Astrocyte of the cerebellum (primary cell): Measurements from ENCODE around the gene ACTMAP.

ENCODE experiments used
- DNase-seq: peaks from one replicate; pipeline ENCODE4 v3.0.0-alpha.2; 2011; ENCODE audit warnings: low read depth
- H3K4me3 ChIP-seq: 2 replicates; pipeline ENCODE4 v1.5.1; 2011; ENCODE audit warnings: mild to moderate bottlenecking, low read depth, low read length, moderate library complexity
- in situ Hi-C: cut with HindIII; loops from 2 replicates; pipeline ENCODE4 v1.10.0; 2017; ENCODE audit warnings: low sequenced_read_pairs
- TF ChIP-seq, protein P1 (sequence below): IDR thresholded peaks from 2 replicates; pipeline ENCODE4 v1.5.1; 2012; ENCODE audit warnings: low read length, low read depth, moderate library complexity, mild to moderate bottlenecking; ENCODE audit errors: missing control alignments

Gene ACTMAP

DNA sequence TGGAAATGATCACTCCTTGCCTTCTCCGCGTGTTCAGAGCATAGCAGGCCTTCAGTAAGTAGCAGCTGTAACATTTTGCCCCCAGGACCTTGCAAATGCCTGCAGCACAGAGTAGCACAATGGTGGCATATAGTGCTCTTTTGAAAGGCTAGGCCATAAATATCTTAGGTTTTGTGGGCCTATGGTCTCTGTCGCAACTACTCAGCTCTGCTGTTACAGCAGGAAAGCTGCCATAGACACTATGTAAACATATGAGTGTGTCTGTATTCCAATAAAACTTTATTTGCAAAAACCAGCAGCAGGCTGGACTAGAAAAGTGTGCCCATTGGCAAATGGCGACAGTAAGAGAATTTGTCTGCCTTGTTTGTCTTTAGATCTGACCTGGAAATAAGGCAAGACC, 24.0 kb downstream of the ACTMAP start:
- no peak for DNase-seq
- TF ChIP-seq, protein P1, sequence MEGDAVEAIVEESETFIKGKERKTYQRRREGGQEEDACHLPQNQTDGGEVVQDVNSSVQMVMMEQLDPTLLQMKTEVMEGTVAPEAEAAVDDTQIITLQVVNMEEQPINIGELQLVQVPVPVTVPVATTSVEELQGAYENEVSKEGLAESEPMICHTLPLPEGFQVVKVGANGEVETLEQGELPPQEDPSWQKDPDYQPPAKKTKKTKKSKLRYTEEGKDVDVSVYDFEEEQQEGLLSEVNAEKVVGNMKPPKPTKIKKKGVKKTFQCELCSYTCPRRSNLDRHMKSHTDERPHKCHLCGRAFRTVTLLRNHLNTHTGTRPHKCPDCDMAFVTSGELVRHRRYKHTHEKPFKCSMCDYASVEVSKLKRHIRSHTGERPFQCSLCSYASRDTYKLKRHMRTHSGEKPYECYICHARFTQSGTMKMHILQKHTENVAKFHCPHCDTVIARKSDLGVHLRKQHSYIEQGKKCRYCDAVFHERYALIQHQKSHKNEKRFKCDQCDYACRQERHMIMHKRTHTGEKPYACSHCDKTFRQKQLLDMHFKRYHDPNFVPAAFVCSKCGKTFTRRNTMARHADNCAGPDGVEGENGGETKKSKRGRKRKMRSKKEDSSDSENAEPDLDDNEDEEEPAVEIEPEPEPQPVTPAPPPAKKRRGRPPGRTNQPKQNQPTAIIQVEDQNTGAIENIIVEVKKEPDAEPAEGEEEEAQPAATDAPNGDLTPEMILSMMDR = no peak
- H3K4me3 ChIP-seq = no peak overlapping the region
- in situ Hi-C loops = no loop called here

- no peak overlapping the region for H3K4me3 ChIP-seq
- in situ Hi-C loops = no loop called here
- TF ChIP-seq, protein P1 = no peak
- DNase-seq = no peak
Measured at GRCh38 chr19:40724855-40725254, 25.4 kb downstream of the ACTMAP start.

GRCh38 chr19:40724315-40724714, 26.0 kb downstream of the ACTMAP start:
- TF ChIP-seq, protein P1 = no peak
- in situ Hi-C loops = no loop called here
- no peak overlapping the region for H3K4me3 ChIP-seq
- no peak for DNase-seq

GRCh38 chr19:40723661-40724254, 26.5 kb downstream of the ACTMAP start:
- in situ Hi-C loops = no loop called here
- DNase-seq = no peak
- TF ChIP-seq, protein P1 = no peak
- no peak overlapping the region for H3K4me3 ChIP-seq

DNA sequence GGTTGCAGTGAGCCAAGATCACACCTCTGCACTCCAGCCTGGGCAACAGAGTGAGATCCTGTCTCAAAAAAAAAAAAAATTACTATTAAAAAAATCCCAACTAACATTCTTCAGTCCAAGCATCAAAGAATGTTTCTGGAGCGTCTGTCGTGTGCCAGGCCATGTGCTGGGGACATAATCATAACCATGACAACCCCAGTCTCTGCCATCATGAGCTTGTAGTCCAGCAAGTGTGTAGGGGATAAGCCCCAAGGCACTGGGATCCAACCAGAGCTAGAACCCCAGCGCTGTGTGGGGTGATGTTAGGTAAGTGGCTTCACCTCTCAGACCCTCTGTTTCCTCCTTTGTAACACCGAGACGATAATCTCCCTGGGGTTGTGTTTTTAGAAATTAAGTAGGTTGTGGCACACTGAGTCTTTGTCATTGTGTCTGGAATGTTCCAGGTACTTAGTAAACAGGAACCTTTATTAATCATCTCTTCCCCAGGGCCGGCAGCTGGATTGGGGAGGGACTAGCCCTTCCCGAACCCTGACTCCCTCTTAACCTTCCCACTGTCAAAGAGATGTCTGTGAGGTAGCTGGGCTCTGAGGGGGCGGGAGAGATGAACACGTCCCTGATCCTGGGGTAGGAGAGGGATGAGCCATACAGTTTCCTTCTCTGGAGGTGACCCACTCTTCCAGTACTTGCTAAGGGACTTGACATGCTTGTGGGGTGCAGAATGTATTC, 28.2 kb downstream of the ACTMAP start:
- in situ Hi-C loops = no loop called here
- TF ChIP-seq, protein P1 = no peak
- H3K4me3 ChIP-seq = no peak overlapping the region
- DNase-seq = no peak

DNA sequence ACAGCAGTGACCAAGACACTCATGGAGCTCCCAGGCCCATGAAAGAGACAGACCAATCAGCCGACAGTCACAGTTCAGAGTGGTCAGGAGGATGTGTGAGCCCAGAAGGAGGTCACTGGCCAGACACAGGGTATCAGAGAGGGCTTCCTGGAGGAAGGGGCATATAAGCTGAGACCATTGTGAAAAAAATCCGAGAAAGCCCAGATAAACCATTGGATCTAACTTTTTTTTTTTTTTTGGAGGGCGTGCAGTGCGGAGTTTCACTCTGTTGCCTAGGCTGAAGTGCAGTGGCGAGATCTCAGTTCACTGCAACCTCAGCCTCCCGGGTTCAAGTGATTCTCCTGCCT, 29.2 kb downstream of the ACTMAP start:
- in situ Hi-C loops = no loop called here
- DNase-seq = no peak
- TF ChIP-seq, protein P1 = no peak
- no peak overlapping the region for H3K4me3 ChIP-seq
